HepG2 (cell line): ENCODE measurements around the gene CYLD. TPM values are rescaled to one million over a fixed set of nuclear protein-coding genes. Genes with fewer than 3 reads are reported as not detected.

Experiments used
- CEBPB ChIP-seq: IDR thresholded peaks from 2 replicates; pipeline ENCODE4 v1.6.1; 2011; ENCODE audit warnings: low read depth, low read length, improper control_type of control experiment, borderline replicate concordance
- IRX3 ChIP-seq: sonication (generic); formaldehyde crosslinking; IDR thresholded peaks from 2 replicates; pipeline ENCODE4 v1.8.1; 2023; ENCODE audit warnings: mild to moderate bottlenecking, low read depth, missing genetic modification reagents, borderline replicate concordance
- SP2 ChIP-seq: sonication (generic); formaldehyde crosslinking; IDR thresholded peaks from 2 replicates; pipeline ENCODE4 v1.5.1; 2020; ENCODE audit warnings: mild to moderate bottlenecking, missing genetic modification reagents
- polyA plus RNA-seq, 8 experiments: library from polyadenylated mRNA; depleted of rRNA in 3 of 8; stranded (reverse) in 7 of 8; unstranded in 1 of 8; fragments of >200 nt; fragmentation: Illumina TruSeq in 4 of 8; extraction: Trizol in 4 of 8; gene quantifications; 2 replicates each; pipeline versions ENCODE4 v1.2.1 to v1.2.3, GENCODE V29; 2011 to 2016; ENCODE audit warnings: low read depth in 4 of 8, missing spikeins in 1 of 8, mixed read lengths in 1 of 8; ENCODE audit not compliant: insufficient read depth in 1 of 8
- total RNA-seq, 5 experiments: library from RNA; depleted of rRNA; stranded (reverse); fragments of >200 nt; fragmentation: Illumina TruSeq; extraction: Trizol; gene quantifications; 2 replicates each; pipeline ENCODE4 v1.2.3, GENCODE V29; 2016; ENCODE audit warnings: low read depth in 1 of 5
- TF ChIP-seq, protein P1 (sequence below): sonication (generic); formaldehyde crosslinking; IDR thresholded peaks from 2 replicates; pipeline ENCODE4 v1.5.1; 2020; ENCODE audit warnings: missing genetic modification reagents, mild to moderate bottlenecking, borderline replicate concordance
- TF ChIP-seq, protein P2 (sequence below): sonication (generic); formaldehyde crosslinking; IDR thresholded peaks from 2 replicates; pipeline ENCODE4 v1.4.0; 2020; ENCODE audit warnings: missing genetic modification reagents
- TF ChIP-seq, protein P3 (sequence below): sonication (generic); formaldehyde crosslinking; IDR thresholded peaks from 2 replicates; pipeline ENCODE4 v1.8.0; 2022; ENCODE audit warnings: missing genetic modification reagents, low read depth, mild to moderate bottlenecking, borderline replicate concordance
- TF ChIP-seq, protein P4 (sequence below): sonication (generic); formaldehyde crosslinking; IDR thresholded peaks from 2 replicates; pipeline ENCODE4 v1.5.0; 2020; ENCODE audit warnings: mild to moderate bottlenecking, missing genetic modification reagents, borderline replicate concordance

The CYLD gene
- total and polyA plus RNA-seq, 2 of the 13 experiments (the other 11 are each of a cell fraction or from before 2014, with no cell fraction given), result 6.1 to 11.4 TPM

DNA sequence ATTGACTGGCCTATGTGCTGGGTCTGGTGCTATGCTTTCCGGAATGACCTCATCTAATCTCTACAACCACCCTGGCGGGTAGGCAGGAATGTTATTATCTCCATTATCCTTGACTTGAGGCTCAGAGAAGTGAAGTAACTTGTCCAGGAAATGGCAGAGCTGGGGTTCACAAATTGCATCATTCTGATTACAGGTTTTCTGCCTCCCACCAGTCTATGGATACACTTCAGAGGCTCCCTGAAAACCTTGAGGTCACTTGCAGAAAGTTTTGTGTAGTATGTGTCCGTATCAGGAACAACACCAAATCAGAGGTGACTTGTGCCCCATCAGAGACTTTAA lies 29.4 kb upstream of the CYLD start (continued):
- TF ChIP-seq, protein P1, sequence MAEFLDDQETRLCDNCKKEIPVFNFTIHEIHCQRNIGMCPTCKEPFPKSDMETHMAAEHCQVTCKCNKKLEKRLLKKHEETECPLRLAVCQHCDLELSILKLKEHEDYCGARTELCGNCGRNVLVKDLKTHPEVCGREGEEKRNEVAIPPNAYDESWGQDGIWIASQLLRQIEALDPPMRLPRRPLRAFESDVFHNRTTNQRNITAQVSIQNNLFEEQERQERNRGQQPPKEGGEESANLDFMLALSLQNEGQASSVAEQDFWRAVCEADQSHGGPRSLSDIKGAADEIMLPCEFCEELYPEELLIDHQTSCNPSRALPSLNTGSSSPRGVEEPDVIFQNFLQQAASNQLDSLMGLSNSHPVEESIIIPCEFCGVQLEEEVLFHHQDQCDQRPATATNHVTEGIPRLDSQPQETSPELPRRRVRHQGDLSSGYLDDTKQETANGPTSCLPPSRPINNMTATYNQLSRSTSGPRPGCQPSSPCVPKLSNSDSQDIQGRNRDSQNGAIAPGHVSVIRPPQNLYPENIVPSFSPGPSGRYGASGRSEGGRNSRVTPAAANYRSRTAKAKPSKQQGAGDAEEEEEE, result no peak
- TF ChIP-seq IRX3 (CRISPR knock-in tag) (no peak), CEBPB (peak; percentile 17; the same call in 1 of the 2 replicates), SP2 (no peak)
- TF ChIP-seq, protein P2, sequence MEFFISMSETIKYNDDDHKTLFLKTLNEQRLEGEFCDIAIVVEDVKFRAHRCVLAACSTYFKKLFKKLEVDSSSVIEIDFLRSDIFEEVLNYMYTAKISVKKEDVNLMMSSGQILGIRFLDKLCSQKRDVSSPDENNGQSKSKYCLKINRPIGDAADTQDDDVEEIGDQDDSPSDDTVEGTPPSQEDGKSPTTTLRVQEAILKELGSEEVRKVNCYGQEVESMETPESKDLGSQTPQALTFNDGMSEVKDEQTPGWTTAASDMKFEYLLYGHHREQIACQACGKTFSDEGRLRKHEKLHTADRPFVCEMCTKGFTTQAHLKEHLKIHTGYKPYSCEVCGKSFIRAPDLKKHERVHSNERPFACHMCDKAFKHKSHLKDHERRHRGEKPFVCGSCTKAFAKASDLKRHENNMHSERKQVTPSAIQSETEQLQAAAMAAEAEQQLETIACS (CRISPR knock-in tag), result no peak
- TF ChIP-seq, protein P3, sequence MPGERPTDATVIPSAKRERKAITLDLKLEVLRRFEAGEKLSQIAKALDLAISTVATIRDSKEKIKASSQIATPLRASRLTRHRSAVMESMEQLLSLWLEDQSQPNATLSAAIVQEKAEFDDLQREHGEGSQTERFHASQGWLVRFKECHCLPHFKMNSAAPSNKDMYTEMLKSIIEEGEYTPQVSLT (CRISPR knock-in tag), result no peak
- TF ChIP-seq, protein P4, sequence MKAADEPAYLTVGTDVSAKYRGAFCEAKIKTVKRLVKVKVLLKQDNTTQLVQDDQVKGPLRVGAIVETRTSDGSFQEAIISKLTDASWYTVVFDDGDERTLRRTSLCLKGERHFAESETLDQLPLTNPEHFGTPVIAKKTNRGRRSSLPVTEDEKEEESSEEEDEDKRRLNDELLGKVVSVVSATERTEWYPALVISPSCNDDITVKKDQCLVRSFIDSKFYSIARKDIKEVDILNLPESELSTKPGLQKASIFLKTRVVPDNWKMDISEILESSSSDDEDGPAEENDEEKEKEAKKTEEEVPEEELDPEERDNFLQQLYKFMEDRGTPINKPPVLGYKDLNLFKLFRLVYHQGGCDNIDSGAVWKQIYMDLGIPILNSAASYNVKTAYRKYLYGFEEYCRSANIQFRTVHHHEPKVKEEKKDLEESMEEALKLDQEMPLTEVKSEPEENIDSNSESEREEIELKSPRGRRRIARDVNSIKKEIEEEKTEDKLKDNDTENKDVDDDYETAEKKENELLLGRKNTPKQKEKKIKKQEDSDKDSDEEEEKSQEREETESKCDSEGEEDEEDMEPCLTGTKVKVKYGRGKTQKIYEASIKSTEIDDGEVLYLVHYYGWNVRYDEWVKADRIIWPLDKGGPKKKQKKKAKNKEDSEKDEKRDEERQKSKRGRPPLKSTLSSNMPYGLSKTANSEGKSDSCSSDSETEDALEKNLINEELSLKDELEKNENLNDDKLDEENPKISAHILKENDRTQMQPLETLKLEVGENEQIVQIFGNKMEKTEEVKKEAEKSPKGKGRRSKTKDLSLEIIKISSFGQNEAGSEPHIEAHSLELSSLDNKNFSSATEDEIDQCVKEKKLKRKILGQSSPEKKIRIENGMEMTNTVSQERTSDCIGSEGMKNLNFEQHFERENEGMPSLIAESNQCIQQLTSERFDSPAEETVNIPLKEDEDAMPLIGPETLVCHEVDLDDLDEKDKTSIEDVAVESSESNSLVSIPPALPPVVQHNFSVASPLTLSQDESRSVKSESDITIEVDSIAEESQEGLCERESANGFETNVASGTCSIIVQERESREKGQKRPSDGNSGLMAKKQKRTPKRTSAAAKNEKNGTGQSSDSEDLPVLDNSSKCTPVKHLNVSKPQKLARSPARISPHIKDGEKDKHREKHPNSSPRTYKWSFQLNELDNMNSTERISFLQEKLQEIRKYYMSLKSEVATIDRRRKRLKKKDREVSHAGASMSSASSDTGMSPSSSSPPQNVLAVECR (CRISPR knock-in tag), result no peak
